ENCODE results near the gene RPRD1B.

Gene RPRD1B

GRCh38 chr20:38125157-38126056 is 91.9 kb downstream of the RPRD1B start:
- H3K27me3 ChIP-seq (ENCODE audit: control insufficient read depth, insufficient read depth, low read length) = no peaks in the 10 kb centered on the region
- no peaks in the 10 kb centered on the region for H3K36me3 ChIP-seq (ENCODE audit: control insufficient read depth, insufficient read depth, low read length)
- H3K4me3 ChIP-seq (ENCODE audit: low read length) = no peak overlapping the region
- H3K9ac ChIP-seq (ENCODE audit: low read length) = no peak overlapping the region
- H3K9me3 ChIP-seq (ENCODE audit: control insufficient read depth, low read length) = no peaks in the 10 kb centered on the region
- peaks cover 32% of the 10 kb centered on the region for H3K4me1 ChIP-seq (ENCODE audit: control insufficient read depth, insufficient read depth, low read length)

- Histone ChIP-seq H3K4me3 (ENCODE audit: low read length) (no peak overlapping the region), H3K9me3 (ENCODE audit: control insufficient read depth, low read length) (no peaks in the 10 kb centered on the region), H3K9ac (ENCODE audit: low read length) (peak overlapping the region; percentile 7), H3K4me1 (ENCODE audit: control insufficient read depth, insufficient read depth, low read length) (peaks cover 32% of the 10 kb centered on the region), H3K36me3 (ENCODE audit: control insufficient read depth, insufficient read depth, low read length) (no peaks in the 10 kb centered on the region), H3K27me3 (ENCODE audit: control insufficient read depth, insufficient read depth, low read length) (no peaks in the 10 kb centered on the region)
These were observed 92.8 kb downstream of the RPRD1B start for GRCh38 chr20:38126146-38126921.

GRCh38 chr20:38126932-38127621 is 93.5 kb downstream of the RPRD1B start:
- Histone ChIP-seq H3K36me3 (ENCODE audit: control insufficient read depth, insufficient read depth, low read length) (no peaks in the 10 kb centered on the region), H3K4me1 (ENCODE audit: control insufficient read depth, insufficient read depth, low read length) (peaks cover 32% of the 10 kb centered on the region), H3K27me3 (ENCODE audit: control insufficient read depth, insufficient read depth, low read length) (no peaks in the 10 kb centered on the region)

GRCh38 chr20:38127920-38128528 is 94.5 kb downstream of the RPRD1B start:
- no peaks in the 10 kb centered on the region for H3K9me3 ChIP-seq (ENCODE audit: control insufficient read depth, low read length)
- H3K27me3 ChIP-seq (ENCODE audit: control insufficient read depth, insufficient read depth, low read length) = no peaks in the 10 kb centered on the region
- H3K9ac ChIP-seq (ENCODE audit: low read length) = no peak overlapping the region
- H3K36me3 ChIP-seq (ENCODE audit: control insufficient read depth, insufficient read depth, low read length) = no peaks in the 10 kb centered on the region
- H3K4me1 ChIP-seq (ENCODE audit: control insufficient read depth, insufficient read depth, low read length) = peaks cover 30% of the 10 kb centered on the region
- H3K4me3 ChIP-seq (ENCODE audit: low read length) = no peak overlapping the region

More at GRCh38 chr20:38126932-38127621, 93.5 kb downstream of the RPRD1B start:
- Histone ChIP-seq H3K4me3 (ENCODE audit: low read length) (no peak overlapping the region), H3K9me3 (ENCODE audit: control insufficient read depth, low read length) (no peaks in the 10 kb centered on the region), H3K9ac (ENCODE audit: low read length) (peak overlapping the region; percentile 7)

GRCh38 chr20:38128691-38129090 is 95.1 kb downstream of the RPRD1B start:
- Histone ChIP-seq H3K36me3 (ENCODE audit: control insufficient read depth, insufficient read depth, low read length) (no peaks in the 10 kb centered on the region), H3K4me3 (ENCODE audit: low read length) (no peak overlapping the region), H3K27me3 (ENCODE audit: control insufficient read depth, insufficient read depth, low read length) (no peaks in the 10 kb centered on the region), H3K9ac (ENCODE audit: low read length) (no peak overlapping the region), H3K4me1 (ENCODE audit: control insufficient read depth, insufficient read depth, low read length) (peaks cover 27% of the 10 kb centered on the region), H3K9me3 (ENCODE audit: control insufficient read depth, low read length) (no peaks in the 10 kb centered on the region)

GRCh38 chr20:38129248-38129865 is 95.8 kb downstream of the RPRD1B start:
- Histone ChIP-seq H3K9me3 (ENCODE audit: control insufficient read depth, low read length) (no peaks in the 10 kb centered on the region), H3K4me3 (ENCODE audit: low read length) (no peak overlapping the region), H3K27me3 (ENCODE audit: control insufficient read depth, insufficient read depth, low read length) (no peaks in the 10 kb centered on the region), H3K36me3 (ENCODE audit: control insufficient read depth, insufficient read depth, low read length) (no peaks in the 10 kb centered on the region), H3K4me1 (ENCODE audit: control insufficient read depth, insufficient read depth, low read length) (peaks cover 27% of the 10 kb centered on the region), H3K9ac (ENCODE audit: low read length) (no peak overlapping the region)

- Histone ChIP-seq H3K4me3 (ENCODE audit: low read length) (no peak overlapping the region), H3K9me3 (ENCODE audit: control insufficient read depth, low read length) (no peaks in the 10 kb centered on the region), H3K4me1 (ENCODE audit: control insufficient read depth, insufficient read depth, low read length) (peaks cover 24% of the 10 kb centered on the region), H3K9ac (ENCODE audit: low read length) (no peak overlapping the region), H3K36me3 (ENCODE audit: control insufficient read depth, insufficient read depth, low read length) (no peaks in the 10 kb centered on the region), H3K27me3 (ENCODE audit: control insufficient read depth, insufficient read depth, low read length) (no peaks in the 10 kb centered on the region)
These were observed 96.5 kb downstream of the RPRD1B start for GRCh38 chr20:38129893-38130609.

- Histone ChIP-seq H3K4me3 (ENCODE audit: low read length) (no peak overlapping the region), H3K4me1 (ENCODE audit: control insufficient read depth, insufficient read depth, low read length) (peaks cover 15% of the 10 kb centered on the region), H3K9ac (ENCODE audit: low read length) (no peak overlapping the region), H3K36me3 (ENCODE audit: control insufficient read depth, insufficient read depth, low read length) (no peaks in the 10 kb centered on the region), H3K27me3 (ENCODE audit: control insufficient read depth, insufficient read depth, low read length) (no peaks in the 10 kb centered on the region), H3K9me3 (ENCODE audit: control insufficient read depth, low read length) (no peaks in the 10 kb centered on the region)
These were observed 97.4 kb downstream of the RPRD1B start for GRCh38 chr20:38130687-38131587.

GRCh38 chr20:38131588-38132121 is 98.1 kb downstream of the RPRD1B start:
- Histone ChIP-seq H3K36me3 (ENCODE audit: control insufficient read depth, insufficient read depth, low read length) (no peaks in the 10 kb centered on the region), H3K9ac (ENCODE audit: low read length) (no peak overlapping the region), H3K9me3 (ENCODE audit: control insufficient read depth, low read length) (no peaks in the 10 kb centered on the region), H3K4me3 (ENCODE audit: low read length) (no peak overlapping the region), H3K27me3 (ENCODE audit: control insufficient read depth, insufficient read depth, low read length) (no peaks in the 10 kb centered on the region), H3K4me1 (ENCODE audit: control insufficient read depth, insufficient read depth, low read length) (peaks cover 7% of the 10 kb centered on the region)

Data from mucosa of stomach (tissue), 1 donor.